Stimulated activated CD8-positive, alpha-beta memory T cell treated with anti-CD3 and anti-CD28 coated beads, Interleukin-7, amount 100 ng/mL, for 1 hour (primary cell): ENCODE data around the gene AKAP8L.
A peak's percentile ranks its signal among the peaks of the same experiment; 100 is the strongest.

Experiments
- DNase-seq, 2 donors: peaks; one replicate each; pipeline ENCODE4 v3.0.0-alpha.2; 2020; ENCODE audit warnings: low read depth in 2 of 2

The AKAP8L gene, protein sequence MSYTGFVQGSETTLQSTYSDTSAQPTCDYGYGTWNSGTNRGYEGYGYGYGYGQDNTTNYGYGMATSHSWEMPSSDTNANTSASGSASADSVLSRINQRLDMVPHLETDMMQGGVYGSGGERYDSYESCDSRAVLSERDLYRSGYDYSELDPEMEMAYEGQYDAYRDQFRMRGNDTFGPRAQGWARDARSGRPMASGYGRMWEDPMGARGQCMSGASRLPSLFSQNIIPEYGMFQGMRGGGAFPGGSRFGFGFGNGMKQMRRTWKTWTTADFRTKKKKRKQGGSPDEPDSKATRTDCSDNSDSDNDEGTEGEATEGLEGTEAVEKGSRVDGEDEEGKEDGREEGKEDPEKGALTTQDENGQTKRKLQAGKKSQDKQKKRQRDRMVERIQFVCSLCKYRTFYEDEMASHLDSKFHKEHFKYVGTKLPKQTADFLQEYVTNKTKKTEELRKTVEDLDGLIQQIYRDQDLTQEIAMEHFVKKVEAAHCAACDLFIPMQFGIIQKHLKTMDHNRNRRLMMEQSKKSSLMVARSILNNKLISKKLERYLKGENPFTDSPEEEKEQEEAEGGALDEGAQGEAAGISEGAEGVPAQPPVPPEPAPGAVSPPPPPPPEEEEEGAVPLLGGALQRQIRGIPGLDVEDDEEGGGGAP

DNA sequence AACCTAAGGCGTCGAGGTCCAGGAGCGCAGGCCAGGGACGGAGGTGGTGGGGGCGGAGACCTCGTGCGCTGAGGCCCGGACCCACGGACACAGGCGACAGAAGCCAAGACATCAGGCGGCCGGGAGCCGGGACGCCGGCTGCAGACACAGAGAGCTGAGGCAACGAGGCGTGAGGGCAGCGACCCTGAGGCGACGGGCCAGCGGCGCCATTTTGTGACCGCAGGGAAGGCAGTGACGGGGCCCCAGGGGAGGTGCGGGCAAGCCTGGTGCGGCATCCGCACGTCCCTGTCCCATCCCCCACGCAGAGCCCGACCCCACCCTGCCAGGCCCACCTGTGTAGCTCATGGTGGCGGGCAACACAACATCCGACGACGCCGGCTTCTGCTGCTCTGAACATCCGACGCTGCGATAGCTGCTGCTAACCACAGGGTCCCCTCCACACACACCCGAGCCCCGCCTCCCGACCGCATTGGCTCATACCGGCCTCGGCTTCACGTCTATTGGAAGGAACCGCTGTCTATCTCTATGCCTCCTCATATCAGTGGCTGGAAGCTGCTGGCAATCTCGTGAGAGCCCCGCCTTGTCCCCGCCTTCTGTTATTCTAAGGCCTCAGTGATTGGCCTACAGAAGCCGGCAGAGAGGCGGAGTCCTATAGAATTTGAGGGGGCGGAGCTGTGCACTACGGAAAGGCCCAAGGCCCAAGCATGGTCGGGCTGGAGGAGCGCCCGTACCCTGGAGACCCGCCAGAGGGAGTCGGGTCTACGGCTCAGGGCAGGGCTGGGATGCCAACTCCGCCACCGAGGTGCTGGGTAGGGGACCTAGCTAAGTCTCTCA lies at the start of gene AKAP8L:
TSS of gene AKAP8L (minus strand) at position 410 of the 834 bp plus-strand sequence. CDS start at position 345, 65 bp downstream.
- DNase-seq, result peak; percentile 93 to 95

DNA sequence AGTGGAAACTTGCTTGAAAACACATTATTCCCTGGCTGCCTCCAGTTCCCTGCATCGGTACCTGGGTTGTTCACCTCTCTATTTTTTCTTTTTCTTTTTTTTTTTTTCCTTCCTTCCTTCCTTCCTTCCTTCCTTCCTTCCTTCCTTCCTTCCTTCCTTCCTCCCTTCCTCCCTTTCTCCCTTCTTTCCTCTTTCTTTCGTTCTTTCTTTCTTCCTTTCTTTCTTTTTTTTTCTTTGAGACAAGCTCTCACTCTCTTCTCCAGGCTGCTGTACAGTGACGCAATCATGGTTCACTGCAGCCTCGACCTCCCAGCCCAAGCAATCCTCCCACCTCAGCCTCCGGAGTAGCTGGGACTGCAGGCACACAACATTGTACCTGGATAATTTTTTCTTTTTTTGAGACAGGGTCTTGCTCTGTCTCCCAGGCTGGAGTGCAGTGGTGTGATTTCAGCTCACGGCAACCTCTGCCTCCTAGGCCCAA lies 49.0 kb upstream of the AKAP8L start:
- DNase-seq, result no peak

DNA sequence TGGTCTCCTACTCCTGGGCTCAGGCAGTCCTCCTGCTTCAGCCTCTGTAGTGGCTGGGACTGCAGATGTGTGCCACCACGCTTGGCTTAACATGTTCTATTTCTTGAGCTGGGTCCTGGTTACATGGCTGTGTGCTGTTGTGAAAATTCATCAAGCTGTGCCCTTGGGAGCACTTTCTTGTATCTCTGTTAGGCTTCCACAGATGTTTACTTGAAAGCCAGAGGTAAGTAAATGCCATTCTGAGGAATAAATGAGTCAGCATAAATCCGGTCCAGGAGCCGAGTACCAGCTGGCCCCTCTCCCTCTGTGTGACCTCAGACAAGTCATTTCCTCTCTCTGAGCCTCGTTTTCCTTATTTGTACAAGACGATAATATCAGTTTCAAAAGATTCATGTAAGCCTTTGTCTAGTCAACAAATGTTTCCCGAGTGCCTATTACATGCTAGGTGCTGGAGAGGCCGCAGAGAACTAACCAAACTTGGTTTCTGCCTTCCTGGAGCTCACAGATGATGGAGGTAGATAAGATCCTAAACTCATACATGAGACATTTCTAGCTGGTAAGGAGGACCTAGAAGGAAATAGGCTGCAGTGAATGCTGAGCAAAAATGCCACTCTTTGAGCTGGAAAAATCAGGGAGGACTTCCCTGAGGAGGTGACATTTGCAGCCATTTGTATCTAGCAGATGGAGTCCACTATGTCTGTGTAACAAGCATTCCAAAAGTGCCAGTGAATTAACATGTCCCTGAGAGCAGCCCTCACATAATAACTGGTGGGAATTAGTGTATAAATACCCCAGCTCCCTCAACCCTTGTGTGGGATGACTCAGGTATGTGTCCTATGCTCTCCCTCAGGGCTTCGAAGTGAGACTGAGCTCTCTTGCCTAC lies 48.3 kb upstream of the AKAP8L start:
- peak in 1 of 2 donors; percentile 26 for DNase-seq

DNA sequence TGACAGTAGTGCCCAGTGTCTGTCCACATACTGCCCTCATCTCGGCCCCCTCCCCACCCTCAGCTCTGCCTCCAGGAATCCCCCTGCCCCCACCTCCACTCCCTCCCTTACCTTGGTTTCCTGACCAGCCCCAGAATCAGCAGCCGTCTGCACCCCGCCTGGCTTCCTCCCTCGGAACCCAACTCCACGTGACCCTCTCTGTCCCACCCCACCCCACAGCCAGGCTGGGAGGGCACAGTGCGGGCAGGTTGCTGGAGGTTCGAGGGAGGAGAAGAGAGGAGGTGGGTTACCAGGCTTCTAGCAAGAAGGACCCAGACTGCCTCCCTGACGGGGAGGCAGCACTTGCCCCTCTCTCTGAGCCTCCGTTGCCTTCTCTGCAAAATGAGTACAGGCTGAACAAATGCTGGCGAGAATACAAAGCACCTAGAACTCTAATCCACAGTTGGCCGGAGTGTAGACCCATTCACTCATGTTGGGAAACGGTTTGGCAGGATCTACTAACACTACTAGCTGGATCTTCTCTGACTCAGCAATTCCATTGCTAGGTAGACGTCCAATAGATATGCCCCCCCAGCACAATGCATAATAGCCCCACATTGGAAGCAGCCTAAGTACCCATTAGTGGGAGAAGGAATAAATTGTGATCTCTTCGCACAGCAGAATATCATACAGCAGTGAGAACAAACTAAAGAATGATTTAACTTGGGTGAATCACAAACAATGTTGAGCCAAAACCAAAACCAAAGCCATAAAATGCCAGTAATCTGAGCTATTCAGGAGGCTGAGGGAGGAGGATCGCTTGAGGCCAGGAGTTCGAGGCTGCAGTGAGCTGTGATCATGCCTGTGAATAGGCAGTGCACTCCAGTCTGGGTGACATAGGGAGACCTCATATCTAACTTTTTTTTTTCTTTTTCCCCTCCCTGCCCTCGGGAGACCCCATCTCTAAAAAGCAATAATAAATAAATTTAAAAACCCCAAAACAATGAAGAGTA lies 45.9 kb upstream of the AKAP8L start, which contains the start of gene RASAL3:
TSS of gene RASAL3 (minus strand) at position 151 of the 992 bp plus-strand sequence. CDS start 186 bp downstream, outside the sequence.
- peak; percentile 48 to 53 for DNase-seq

DNA sequence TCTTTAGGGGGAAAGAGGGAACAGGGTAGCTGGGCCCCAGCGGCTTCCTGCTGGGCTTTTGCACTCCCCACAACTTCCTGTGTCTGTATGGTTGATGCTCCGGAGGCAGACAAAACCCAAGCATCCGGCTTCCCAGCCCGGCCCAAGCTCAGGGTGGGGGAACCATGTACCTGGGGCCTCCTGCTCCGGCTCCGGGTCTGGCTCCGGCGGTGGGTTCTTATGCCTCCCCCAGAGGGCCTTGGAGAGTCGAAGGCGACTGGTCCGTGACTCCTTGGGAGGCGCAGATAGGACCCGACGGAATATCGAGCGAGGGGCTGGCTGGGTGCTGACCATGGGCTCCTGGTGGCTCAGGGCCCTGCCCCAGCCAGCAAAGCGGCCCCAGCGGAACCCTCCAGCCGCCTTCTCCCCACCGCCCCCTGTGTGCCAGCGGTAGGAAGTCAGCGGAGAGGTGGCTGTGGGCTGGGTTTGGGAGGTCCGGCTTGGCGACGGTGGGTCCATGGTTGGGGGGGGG lies 45.1 kb upstream of the AKAP8L start:
- peak; percentile 46 to 58 for DNase-seq

DNA sequence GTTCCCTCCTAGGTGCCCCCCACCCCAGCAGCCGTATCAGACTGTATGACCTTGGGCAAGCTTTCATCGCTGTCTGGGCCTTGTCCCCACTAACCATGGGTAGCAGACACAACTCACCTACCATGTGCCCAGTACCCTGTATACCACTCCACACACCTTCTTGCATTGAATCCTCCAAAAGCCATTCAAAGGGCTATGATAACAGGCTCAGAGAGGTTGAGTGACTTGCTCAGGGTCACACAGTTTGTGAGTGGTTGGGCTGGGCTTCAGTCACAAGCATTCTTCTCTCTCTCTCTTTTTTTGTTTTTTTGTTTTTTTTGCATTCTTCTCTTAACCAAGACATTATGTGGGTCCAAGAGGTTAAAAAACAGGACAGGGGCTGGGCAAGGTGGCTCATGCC lies 42.9 kb upstream of the AKAP8L start:
- no peak for DNase-seq

DNA sequence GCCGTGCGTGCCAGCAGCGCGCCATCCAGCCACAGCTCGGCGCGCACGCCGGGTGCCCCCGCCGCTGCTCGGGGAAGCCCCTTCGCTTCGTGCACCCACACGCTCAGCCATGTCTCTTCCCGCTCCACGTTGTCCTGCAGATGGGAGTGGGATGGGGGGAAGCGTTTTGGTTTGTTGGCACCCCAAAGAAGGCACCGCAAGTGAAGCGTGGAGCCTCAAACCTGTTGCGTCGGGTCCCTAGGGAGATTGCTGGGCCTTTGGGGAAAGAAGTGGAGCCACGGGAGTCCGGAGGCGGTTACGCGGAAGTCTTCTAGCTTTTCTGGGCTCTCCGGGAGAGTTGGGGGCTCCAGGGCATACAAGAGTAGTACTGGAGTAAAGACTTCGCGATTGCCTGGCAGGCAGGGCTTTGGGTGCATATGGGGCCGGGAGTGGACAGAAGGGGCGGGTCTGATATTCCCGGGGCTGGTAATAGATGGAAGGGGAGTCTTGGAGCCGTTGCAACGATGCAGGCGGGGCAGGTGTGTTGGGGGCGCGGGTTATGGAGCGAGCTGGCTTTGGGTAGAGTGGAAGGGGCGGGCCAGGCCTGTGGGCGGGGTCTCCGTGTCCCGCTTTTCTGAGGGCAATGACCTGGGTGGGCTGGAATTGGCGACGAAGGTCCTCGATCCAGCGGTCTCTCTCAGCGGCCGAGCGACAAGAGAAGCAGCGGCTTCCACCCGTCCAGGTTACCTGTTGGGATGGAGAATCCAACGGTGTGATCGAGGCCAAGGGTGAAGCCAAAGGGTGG lies 39.1 kb upstream of the AKAP8L start:
- DNase-seq, result no peak

DNA sequence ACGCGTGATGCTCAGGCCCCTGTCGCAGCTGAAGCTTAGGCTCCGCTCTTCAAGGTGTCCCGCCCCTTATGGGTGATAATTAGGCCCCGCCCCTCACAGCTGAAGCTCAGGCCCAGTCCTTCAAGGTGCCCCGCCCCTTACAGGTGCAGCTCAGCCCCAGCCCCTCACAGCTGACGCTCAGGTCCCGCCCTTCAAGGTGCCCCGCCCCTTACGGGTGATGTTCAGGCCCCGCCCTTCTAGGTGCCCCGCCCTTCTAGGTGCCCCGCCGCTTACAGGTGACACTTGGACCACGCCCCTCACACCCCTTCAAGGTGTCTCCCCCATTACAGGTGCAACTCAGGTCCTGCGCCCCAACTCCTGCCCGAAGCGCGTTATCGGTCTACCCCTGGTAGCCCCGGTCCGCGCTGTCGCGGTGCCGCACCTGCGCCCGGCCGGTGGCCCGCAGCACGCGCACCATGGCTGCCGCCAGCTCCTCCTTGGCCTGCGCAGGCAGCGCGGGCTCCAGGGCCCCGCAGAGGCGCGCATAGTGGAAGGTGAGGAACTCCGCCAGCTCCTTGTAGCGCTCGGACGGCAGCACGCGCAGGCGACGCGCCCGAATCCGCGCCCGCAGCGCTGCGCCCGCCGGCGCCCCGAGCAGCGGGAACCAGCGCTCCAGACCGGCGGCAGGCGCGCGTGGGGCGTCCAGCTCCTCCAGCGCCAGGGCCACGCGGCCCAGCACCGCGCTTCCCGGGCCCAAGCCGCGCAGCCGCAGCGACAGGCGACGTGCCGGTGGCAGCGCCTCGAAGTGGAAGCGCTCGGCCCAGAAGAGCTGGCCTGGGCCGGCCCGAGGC lies 38.3 kb upstream of the AKAP8L start:
- DNase-seq, result no peak

DNA sequence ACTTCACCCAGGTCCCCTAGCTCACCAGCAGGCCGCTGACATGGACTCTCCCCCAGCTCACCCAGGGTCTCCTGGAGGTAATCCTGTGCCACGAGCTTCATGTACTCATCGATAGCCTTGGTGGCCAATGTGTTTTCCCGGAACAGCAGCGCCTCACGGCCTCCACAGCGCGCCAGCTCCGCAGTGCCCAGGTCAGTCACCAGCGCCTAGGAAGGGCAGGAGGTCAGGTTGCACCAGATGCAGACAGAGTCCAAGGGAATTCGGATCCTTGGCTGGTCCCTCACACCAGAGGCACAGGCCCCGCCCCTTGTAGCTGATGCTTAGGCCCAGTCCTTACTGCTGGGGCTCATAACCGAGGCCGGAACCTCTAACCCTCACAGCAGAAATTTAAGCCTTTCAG lies 37.7 kb upstream of the AKAP8L start:
- DNase-seq, result no peak

DNA sequence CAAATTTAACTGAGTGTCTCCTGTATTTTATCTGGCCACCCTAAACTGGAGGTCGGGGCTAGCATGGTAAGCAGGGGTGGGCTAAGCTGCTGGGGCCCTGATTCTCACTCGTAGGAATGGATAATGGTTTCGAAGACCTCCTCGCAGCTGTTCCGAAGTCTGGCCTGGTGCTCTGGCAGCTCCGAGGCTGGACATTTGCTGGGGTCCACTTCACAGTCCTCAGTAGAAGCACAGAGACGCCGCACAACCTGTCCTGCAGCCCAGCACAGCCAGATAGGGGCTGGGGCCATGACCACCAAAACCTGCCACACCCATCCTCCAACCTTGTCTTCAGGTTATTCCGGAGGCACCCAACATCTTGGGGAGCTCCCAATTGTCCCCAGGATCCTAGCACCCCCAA lies 37.2 kb upstream of the AKAP8L start:
- no peak for DNase-seq

DNA sequence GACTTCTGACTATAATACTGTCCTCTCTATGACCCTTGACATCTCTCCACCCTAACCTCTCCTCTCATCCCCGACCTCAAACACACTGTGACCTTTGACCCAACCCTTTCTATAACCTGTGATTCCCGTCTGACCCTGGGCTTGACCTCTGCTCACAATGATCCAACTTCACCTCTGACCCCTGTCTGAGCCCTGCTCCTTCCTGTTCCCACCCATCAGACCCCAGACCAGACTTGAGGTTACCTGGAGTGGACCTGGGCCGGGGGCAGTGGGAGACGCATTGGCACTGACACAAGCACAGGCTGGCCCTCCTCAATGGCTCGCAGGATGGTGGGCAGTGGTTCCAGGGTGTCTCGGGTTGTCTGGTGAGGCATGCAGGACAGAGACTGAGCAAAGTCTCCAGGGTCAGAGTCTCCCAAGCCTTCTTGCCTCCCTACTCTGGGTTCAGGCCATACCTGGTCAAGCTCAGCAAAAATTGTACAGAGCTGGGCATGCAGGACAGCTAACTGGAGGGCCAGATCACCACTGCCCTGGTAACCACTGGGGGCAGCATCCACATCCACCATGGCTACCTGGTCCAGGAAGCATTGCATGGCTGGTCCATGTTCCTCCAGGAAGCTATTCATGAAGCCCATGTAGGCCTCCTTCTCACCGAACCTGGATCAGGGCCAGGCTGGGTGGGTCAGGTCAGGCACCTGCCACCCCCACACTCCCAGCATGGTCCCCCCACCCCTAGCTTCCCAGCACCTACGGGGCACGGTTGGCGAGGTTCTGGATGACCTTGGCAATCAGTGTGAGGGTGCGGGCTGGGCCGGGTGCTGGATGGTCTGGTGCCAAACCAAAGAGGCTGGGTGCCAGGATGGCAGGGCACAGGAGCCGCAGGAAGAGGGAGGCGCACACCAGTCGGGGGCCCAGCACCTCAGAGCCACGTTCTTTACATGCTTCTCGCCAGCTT lies 35.4 kb upstream of the AKAP8L start:
- no peak for DNase-seq

DNA sequence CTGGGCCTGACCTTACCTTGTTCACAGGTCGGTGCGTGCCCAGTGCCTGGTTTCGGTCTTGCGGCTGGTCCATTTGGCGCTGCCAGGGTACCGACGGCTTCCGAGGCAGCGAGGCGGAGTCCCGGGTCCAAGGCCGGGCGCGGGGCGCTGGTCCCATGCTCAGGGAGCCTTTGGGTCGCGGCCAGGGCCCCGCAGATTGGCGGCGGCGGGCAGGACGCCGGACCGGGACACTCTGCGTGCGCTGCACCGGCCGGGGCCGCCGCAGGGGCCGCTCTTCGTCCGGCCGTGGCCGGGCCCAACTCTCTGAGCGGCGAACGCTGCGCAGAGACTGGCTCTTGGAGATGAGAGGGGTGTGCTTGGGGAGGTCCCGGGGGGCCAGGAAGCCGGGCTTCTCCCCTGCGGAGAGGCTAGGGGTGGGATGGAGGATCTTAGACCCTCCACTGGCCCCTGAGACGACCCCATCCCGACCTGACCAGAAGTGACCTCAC lies 34.3 kb upstream of the AKAP8L start:
- DNase-seq, result no peak

DNA sequence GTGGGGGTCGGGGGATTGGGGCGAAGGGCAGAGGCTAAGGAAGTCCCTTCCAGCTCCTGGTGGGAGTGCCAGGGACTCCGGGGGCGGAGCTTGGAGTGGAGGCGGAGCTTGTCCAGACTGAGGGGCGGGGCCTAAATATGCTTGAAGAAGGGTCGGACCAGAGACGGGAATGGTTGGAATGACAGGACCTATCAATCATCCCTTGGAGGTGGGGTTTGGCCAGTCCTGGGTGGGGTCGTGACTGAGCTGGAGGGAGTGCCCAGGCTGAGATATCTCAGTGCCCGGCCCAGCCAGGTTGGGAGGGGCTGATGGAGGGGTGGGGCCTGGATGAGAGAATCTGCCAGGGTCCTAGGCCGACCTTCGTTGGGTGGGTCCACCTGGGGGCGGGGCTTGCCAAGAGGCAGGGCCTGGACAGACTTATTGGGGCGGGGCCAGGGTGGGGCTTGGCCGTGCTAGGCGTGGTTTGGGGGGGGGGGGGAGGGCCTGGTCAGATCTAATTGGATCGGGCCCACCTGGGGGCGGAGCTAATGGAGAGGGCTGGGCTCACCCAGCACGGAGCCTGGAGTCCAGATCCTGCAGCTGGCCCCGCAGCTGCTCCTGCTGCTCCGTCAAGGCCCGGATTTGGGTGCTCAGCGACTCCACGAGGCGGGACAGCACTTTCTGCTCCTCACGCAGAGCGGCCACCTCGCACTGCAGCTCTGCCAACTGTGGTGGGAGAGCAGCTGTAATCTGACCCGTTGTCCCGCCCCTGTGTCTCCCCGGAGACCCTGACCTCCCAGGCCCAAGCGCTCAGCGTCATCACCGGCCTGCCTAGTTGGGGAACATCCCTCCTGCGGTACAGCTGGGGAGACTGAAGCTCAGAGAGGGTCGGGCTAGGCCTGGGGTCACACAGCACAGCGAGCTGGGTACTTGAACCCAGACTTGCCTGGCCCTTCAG lies 33.6 kb upstream of the AKAP8L start:
- DNase-seq, result no peak

DNA sequence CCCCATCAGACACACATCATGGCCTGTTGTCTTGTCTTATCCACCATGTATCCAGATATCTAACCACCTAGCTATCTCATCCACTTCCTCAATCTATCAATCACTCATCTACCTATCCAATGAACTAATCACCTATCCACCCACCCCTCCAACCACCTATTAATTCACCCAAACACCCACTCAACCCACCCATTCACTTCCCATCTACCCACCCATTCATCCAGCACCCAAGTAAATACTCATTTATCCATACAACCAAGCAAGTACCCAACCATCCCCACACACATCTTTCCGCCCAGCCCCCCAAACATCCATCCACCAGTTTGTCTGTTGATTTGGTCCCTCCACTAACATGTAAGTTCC lies 31.7 kb upstream of the AKAP8L start:
- no peak for DNase-seq
